Stimulated activated CD8-positive, alpha-beta memory T cell treated with anti-CD3 and anti-CD28 coated beads, Interleukin-7, amount 100 ng/mL, for 4 hours (primary cell): ENCODE data around the gene RBM5.

Experiments
- DNase-seq, 2 donors: peaks; one replicate each; pipeline ENCODE4 v3.0.0-alpha.2; 2020; ENCODE audit warnings: low read depth in 2 of 2

Gene RBM5

GRCh38 chr3:50158530-50159146, 69.9 kb downstream of the RBM5 start:
- no peak for DNase-seq

DNA sequence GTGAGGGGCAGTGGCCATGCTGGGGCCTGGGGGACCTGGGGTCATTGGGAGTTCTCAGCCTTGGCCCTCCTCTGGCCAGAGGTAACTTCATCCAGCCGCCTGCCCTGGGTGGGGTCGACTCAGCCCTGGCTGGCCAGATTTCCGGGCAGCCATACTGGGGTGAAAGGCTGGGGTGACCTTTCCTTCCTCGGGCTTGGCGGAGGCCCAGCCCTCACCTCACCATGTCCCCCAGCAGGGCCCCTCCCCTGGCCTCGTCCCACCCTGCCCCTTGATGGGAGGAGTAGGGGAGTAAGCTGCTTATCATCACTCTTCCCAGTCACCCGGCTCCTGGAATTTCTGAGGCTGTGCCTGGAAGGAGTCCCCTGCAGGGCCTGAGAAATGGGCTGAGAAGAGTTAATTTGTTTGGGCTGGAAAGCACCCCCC, 71.9 kb downstream of the RBM5 start:
- DNase-seq = no peak

DNA sequence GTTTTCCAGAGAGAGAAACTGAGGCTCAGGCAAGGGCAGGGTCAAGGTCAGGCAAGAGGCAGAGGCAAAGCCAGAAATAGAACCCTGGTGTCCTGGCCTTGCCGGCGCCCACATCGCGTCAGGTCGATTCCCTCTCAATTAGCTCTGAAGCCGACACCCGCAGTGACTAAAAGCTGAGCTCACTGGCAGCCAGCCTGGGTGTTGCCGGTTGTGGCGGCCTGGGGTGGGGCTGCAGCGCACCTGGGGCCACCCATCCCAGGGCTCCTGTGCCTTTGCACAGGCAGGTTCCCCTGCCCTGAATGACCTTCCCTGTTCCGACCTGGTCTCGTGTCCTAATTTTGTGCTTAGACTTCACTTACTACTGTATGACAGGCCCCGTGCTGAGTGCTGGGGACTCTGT, 72.6 kb downstream of the RBM5 start:
- DNase-seq = no peak

- no peak for DNase-seq
Observed at GRCh38 chr3:50162034-50162883, 73.5 kb downstream of the RBM5 start.

- no peak for DNase-seq
Observed at GRCh38 chr3:50163572-50164455, 75.1 kb downstream of the RBM5 start.

DNA sequence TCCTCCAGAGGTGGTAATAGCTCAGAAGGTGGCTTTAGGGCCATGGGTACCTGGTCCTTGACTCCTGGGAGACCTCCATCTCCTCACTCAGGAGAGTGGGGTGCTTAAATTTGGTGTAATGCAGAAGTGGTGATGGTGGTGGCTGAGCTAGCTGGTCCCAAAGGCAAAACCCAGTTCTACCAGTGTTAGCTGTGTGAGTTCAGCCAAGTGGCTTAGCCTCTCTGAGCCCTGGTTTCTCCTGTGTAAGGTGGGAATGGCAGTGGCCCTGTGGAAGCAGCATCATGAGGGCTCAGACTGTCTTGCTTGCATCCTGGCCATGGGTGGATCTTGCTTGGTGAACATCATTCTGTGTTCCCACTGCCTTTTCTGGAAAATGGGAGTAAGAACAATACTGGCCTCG, 75.8 kb downstream of the RBM5 start:
- no peak for DNase-seq

GRCh38 chr3:50164984-50165909, 76.5 kb downstream of the RBM5 start:
- DNase-seq = no peak

- no peak for DNase-seq
Observed at GRCh38 chr3:50165910-50166538, 77.3 kb downstream of the RBM5 start.

- no peak for DNase-seq
Observed at GRCh38 chr3:50166620-50167019, 77.9 kb downstream of the RBM5 start.

DNA sequence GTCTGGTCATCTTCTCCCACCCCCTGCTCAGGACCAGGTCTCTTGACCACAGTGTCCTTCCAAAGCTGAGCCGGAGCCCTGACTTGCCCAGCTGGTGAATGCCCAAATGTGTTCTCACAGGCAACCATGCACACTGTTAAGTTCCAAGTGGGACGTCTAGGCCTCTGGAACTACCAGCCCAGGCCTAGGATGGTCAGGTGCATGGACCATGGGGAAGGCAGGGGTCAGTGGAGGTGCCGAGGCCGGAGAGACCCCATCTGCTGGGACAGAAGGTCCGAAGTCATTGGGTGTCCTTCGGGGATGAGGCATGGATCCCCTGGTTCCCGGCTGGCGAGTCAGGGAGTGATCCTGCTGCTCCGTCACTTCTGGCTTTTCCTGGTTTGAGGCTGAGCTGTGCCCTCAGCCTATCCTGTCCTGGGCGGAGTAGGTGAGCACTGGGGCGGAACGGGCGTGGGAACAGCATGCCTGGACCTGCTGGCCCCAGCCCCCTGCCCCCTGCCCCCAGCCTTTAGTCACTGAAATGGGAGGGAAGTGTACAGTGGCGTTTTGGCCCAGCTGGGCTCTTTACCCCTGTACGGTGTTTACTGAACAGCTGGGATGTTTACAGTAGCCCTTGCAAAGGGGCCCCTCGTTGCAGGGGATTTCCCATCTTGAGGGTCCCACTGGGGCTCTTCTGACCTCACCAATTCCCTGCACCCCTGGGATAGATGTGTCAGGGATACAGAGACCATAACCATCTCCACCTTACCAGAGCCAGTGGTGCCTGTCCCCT, 78.5 kb downstream of the RBM5 start:
- DNase-seq = no peak

DNA sequence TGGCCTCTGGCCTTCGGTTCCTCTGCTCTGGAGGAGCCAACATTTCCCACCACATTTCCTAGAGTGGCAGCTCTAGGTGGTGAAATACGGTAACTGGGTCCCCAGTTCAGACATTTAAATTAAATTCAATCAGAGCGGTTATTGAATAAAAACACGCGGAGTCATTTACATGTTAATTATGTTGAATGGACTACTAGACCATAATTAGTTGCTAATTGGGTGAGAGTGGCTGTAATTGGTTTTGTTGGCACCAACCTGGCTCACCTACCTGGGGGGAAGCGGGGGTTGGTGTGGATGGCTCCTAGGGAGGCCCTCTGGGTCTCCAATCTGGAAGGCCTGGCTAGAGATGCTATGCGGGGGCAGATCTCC, 79.1 kb downstream of the RBM5 start:
- no peak for DNase-seq

GRCh38 chr3:50168388-50168787, 79.7 kb downstream of the RBM5 start:
- DNase-seq = no peak
